ENCODE results near the gene MBD6.

Gene MBD6

GRCh38 chr12:57520053-57520818 is 2.4 kb upstream of the MBD6 start, which contains the start of gene DDIT3:
DDIT3 (minus strand) TSS chr12:57520514; CDS start chr12:57517406, 3,108 bp downstream.
- DNase-seq (ENCODE audit: low read depth) = peak; percentile 98
- TF ChIP-seq CTCF (IDR thresholded peaks at IDR 0.05; ENCODE audit: insufficient read depth, low read depth, low read length, missing control alignments) = no peak
- H3K4me3 ChIP-seq (ENCODE audit: low read length) = peak within 1 kb of the TSS; percentile 98

- TF ChIP-seq CTCF (IDR thresholded peaks at IDR 0.05; ENCODE audit: insufficient read depth, low read depth, low read length, missing control alignments) = peak; percentile 2
- peak; percentile 60 for DNase-seq (ENCODE audit: low read depth)
- no peak overlapping the region for H3K4me3 ChIP-seq (ENCODE audit: low read length)
Observed at GRCh38 chr12:57521525-57522010, 1.1 kb upstream of the MBD6 start.

- H3K4me3 ChIP-seq (ENCODE audit: low read length) = peak overlapping the region; percentile 92
- TF ChIP-seq CTCF (IDR thresholded peaks at IDR 0.05; ENCODE audit: insufficient read depth, low read depth, low read length, missing control alignments) = no peak
- DNase-seq (ENCODE audit: low read depth) = peak; percentile 40
Observed at GRCh38 chr12:57522887-57523705, 472 bp downstream of the MBD6 start.

GRCh38 chr12:57523706-57524614 is 1.3 kb downstream of the MBD6 start:
- no peak for TF ChIP-seq CTCF (IDR thresholded peaks at IDR 0.05; ENCODE audit: insufficient read depth, low read depth, low read length, missing control alignments)
- peak overlapping the region; percentile 92 for H3K4me3 ChIP-seq (ENCODE audit: low read length)
- no peak for DNase-seq (ENCODE audit: low read depth)

GRCh38 chr12:57524814-57525614 is 2.4 kb downstream of the MBD6 start:
- H3K4me3 ChIP-seq (ENCODE audit: low read length) = peak overlapping the region; percentile 92
- DNase-seq (ENCODE audit: low read depth) = no peak
- TF ChIP-seq CTCF (IDR thresholded peaks at IDR 0.05; ENCODE audit: insufficient read depth, low read depth, low read length, missing control alignments) = no peak

Measured in epithelial cell of esophagus (primary cell).